Neural cell (in vitro differentiated cells): ENCODE results near the gene B4GALT2. TPM values are rescaled to one million over a fixed set of nuclear protein-coding genes. Genes with fewer than 3 reads are reported as not detected.

Experiments
- H2AFZ ChIP-seq: fragments of 200-600, 300-800 bp; sonication (generic), shearing (Covaris generic); 2 replicates; pipeline ENCODE4 v1.6.0; 2014; ENCODE audit warnings: low read depth, mild to moderate bottlenecking, antibody characterized with exemption, low read length, moderate library complexity
- H3F3A ChIP-seq: fragments of 200-600 bp; shearing (Covaris generic); 2 replicates; pipeline ENCODE4 v1.6.1; 2016; ENCODE audit warnings: mild to moderate bottlenecking, moderate library complexity, mixed read lengths, antibody characterized with exemption, low read length; ENCODE audit not compliant: insufficient read depth, poor library complexity, severe bottlenecking
- H3K27ac ChIP-seq: fragments of 200-600, 300-800 bp; sonication (generic), shearing (Covaris generic); 2 replicates; pipeline ENCODE4 v1.5.1; 2014; ENCODE audit warnings: mild to moderate bottlenecking, low read length, moderate library complexity
- H3K27me3 ChIP-seq: fragments of 300-800, 200-600 bp; sonication (generic), shearing (Covaris generic); 2 replicates; pipeline ENCODE4 v1.6.0; 2014; ENCODE audit warnings: mild to moderate bottlenecking, low read depth, low read length, moderate library complexity; ENCODE audit not compliant: insufficient read depth
- H3K36me3 ChIP-seq: fragments of 300-800, 200-600 bp; sonication (generic), shearing (Covaris generic); 2 replicates; pipeline ENCODE4 v1.5.1; 2014; ENCODE audit warnings: mild to moderate bottlenecking, antibody characterized with exemption, low read length, moderate library complexity; ENCODE audit not compliant: insufficient read depth
- H3K4me2 ChIP-seq: fragments of 300-800, 200-600 bp; sonication (generic), shearing (Covaris generic); 2 replicates; pipeline ENCODE4 v1.6.0; 2014; ENCODE audit warnings: mild to moderate bottlenecking, low read length
- H3K4me3 ChIP-seq: fragments of 300-800, 200-600 bp; sonication (generic), shearing (Covaris generic); 2 replicates; pipeline ENCODE4 v1.5.1; 2014; ENCODE audit warnings: mild to moderate bottlenecking, low read length, moderate library complexity
- H3K79me2 ChIP-seq: fragments of 200-600 bp; shearing (Covaris generic); replicated peaks from 2 replicates; pipeline ENCODE4 v1.6.0; 2014; ENCODE audit warnings: mild to moderate bottlenecking, low read length, moderate library complexity; ENCODE audit not compliant: insufficient read depth
- H3K9ac ChIP-seq: fragments of 300-800, 200-600 bp; sonication (generic), shearing (Covaris generic); 2 replicates; pipeline ENCODE4 v1.6.1; 2016; ENCODE audit warnings: mild to moderate bottlenecking, low read length, mixed read lengths
- H3K9me2 ChIP-seq: fragments of 200-600 bp; shearing (Covaris generic); 2 replicates; pipeline ENCODE4 v1.6.1; 2016; ENCODE audit warnings: mild to moderate bottlenecking, low read length, mixed read lengths; ENCODE audit not compliant: insufficient read depth
- H3K9me3 ChIP-seq: fragments of 200-600, 300-800 bp; sonication (generic), shearing (Covaris generic); 2 replicates; pipeline ENCODE4 v1.6.1; 2016; ENCODE audit warnings: mild to moderate bottlenecking, mixed run types, low read length, moderate library complexity, mixed read lengths
- H4K20me1 ChIP-seq: fragments of 200-600 bp; shearing (Covaris generic); 2 replicates; pipeline ENCODE4 v1.6.1; 2016; ENCODE audit warnings: mild to moderate bottlenecking, mixed run types; ENCODE audit not compliant: insufficient read depth
- CTCF ChIP-seq: fragments of 450-650 bp; IDR thresholded peaks from 2 replicates; pipeline ENCODE4 v1.5.1; 2014; ENCODE audit warnings: antibody characterized with exemption, mild to moderate bottlenecking, moderate library complexity; ENCODE audit not compliant: poor library complexity, severe bottlenecking
- EP300 ChIP-seq: fragments of 450-650 bp; conservative IDR thresholded peaks from 2 replicates; pipeline ENCODE4 v1.6.1; 2014; ENCODE audit warnings: antibody characterized with exemption, mild to moderate bottlenecking, moderate library complexity; ENCODE audit not compliant: poor library complexity, severe bottlenecking
- EZH2 ChIP-seq: fragments of 200-600, 300-800 bp; shearing (Covaris generic), sonication (generic); IDR thresholded peaks from 2 replicates; pipeline ENCODE4 v1.6.1; 2014; ENCODE audit warnings: antibody characterized with exemption, low read length, borderline replicate concordance, mild to moderate bottlenecking; ENCODE audit not compliant: insufficient read depth, poor library complexity, severe bottlenecking
- MXI1 ChIP-seq: fragments of 450-650 bp; conservative IDR thresholded peaks from 2 replicates; pipeline ENCODE4 v1.6.1; 2014; ENCODE audit warnings: antibody characterized with exemption, mild to moderate bottlenecking; ENCODE audit not compliant: poor library complexity, severe bottlenecking
- POLR2AphosphoS5 ChIP-seq: IDR thresholded peaks from 2 replicates; pipeline ENCODE4 v1.6.1; 2012
- RAD21 ChIP-seq: fragments of 450-650 bp; conservative IDR thresholded peaks from 2 replicates; pipeline ENCODE4 v1.6.1; 2014; ENCODE audit warnings: antibody characterized with exemption, mild to moderate bottlenecking, moderate library complexity
- REST ChIP-seq: IDR thresholded peaks from 2 replicates; pipeline ENCODE4 v1.6.1; 2012; ENCODE audit warnings: borderline replicate concordance
- SMC3 ChIP-seq: fragments of 450-650 bp; conservative IDR thresholded peaks from 2 replicates; pipeline ENCODE4 v1.6.1; 2014; ENCODE audit warnings: antibody characterized with exemption, mild to moderate bottlenecking, moderate library complexity; ENCODE audit not compliant: poor library complexity
- TAF1 ChIP-seq: IDR thresholded peaks from 2 replicates; pipeline ENCODE4 v1.6.1; 2012; ENCODE audit warnings: low read depth
- polyA plus RNA-seq: library from polyadenylated mRNA; depleted of rRNA; stranded (reverse); fragments of >200 nt; gene quantifications from 2 replicates; pipeline ENCODE4 v1.2.3, GENCODE V29; 2014

Gene B4GALT2
- polyA plus RNA-seq, 1 donor from 2014 or later: 129 TPM

- no peak overlapping the region for H3K27ac ChIP-seq
- H3K79me2 ChIP-seq: no peaks in the 10 kb centered on the region
- H3F3A ChIP-seq: no peaks in the 10 kb centered on the region
- H3K27me3 ChIP-seq: no peaks in the 10 kb centered on the region
- no peak overlapping the region for H3K4me2 ChIP-seq
- H3K4me3 ChIP-seq: no peak overlapping the region
- H3K9me2 ChIP-seq: no peaks in the 10 kb centered on the region
- H3K9me3 ChIP-seq: no peaks in the 10 kb centered on the region
- H4K20me1 ChIP-seq: no peaks in the 10 kb centered on the region
- H2AFZ ChIP-seq: no peak overlapping the region
- TF ChIP-seq MXI1: no peak
- TF ChIP-seq TAF1: no peak
- TF ChIP-seq RAD21: no peak
- no peak for TF ChIP-seq POLR2AphosphoS5
- TF ChIP-seq EZH2: no peak
- TF ChIP-seq CTCF: no peak
- TF ChIP-seq REST: no peak
- TF ChIP-seq SMC3: no peak
- TF ChIP-seq EP300: no peak
- no peak overlapping the region for H3K9ac ChIP-seq
- no peaks in the 10 kb centered on the region for H3K36me3 ChIP-seq
Observed at GRCh38 chr1:44027320-44027719, 48.3 kb downstream of the B4GALT2 start.

- H3K4me3 ChIP-seq: peak overlapping the region; percentile 99
- peak overlapping the region; percentile 91 for H2AFZ ChIP-seq
- no peaks in the 10 kb centered on the region for H3K9me2 ChIP-seq
- H3K27ac ChIP-seq: peak overlapping the region; percentile 84
- no peaks in the 10 kb centered on the region for H3K36me3 ChIP-seq
- no peaks in the 10 kb centered on the region for H3K79me2 ChIP-seq
- H4K20me1 ChIP-seq: no peaks in the 10 kb centered on the region
- TF ChIP-seq RAD21 (peak; percentile 11), REST (no peak)
- H3K4me2 ChIP-seq: peak overlapping the region; percentile 99
- no peaks in the 10 kb centered on the region for H3K27me3 ChIP-seq
- H3F3A ChIP-seq: no peaks in the 10 kb centered on the region
- no peaks in the 10 kb centered on the region for H3K9me3 ChIP-seq
- H3K9ac ChIP-seq: peak overlapping the region; percentile 90
Observed at GRCh38 chr1:44029260-44029910, 50.4 kb downstream of the B4GALT2 start.
